Hippocampal formation (tissue), 2 donors: ENCODE measurements around the gene PPP6R3.

Source experiments
- DNase-seq, 2 donors: peaks; one replicate each; lab custom pipeline; 2025; lab: John Stamatoyannopoulos, UW

The PPP6R3 gene, protein sequence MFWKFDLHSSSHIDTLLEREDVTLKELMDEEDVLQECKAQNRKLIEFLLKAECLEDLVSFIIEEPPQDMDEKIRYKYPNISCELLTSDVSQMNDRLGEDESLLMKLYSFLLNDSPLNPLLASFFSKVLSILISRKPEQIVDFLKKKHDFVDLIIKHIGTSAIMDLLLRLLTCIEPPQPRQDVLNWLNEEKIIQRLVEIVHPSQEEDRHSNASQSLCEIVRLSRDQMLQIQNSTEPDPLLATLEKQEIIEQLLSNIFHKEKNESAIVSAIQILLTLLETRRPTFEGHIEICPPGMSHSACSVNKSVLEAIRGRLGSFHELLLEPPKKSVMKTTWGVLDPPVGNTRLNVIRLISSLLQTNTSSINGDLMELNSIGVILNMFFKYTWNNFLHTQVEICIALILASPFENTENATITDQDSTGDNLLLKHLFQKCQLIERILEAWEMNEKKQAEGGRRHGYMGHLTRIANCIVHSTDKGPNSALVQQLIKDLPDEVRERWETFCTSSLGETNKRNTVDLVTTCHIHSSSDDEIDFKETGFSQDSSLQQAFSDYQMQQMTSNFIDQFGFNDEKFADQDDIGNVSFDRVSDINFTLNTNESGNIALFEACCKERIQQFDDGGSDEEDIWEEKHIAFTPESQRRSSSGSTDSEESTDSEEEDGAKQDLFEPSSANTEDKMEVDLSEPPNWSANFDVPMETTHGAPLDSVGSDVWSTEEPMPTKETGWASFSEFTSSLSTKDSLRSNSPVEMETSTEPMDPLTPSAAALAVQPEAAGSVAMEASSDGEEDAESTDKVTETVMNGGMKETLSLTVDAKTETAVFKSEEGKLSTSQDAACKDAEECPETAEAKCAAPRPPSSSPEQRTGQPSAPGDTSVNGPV

DNA sequence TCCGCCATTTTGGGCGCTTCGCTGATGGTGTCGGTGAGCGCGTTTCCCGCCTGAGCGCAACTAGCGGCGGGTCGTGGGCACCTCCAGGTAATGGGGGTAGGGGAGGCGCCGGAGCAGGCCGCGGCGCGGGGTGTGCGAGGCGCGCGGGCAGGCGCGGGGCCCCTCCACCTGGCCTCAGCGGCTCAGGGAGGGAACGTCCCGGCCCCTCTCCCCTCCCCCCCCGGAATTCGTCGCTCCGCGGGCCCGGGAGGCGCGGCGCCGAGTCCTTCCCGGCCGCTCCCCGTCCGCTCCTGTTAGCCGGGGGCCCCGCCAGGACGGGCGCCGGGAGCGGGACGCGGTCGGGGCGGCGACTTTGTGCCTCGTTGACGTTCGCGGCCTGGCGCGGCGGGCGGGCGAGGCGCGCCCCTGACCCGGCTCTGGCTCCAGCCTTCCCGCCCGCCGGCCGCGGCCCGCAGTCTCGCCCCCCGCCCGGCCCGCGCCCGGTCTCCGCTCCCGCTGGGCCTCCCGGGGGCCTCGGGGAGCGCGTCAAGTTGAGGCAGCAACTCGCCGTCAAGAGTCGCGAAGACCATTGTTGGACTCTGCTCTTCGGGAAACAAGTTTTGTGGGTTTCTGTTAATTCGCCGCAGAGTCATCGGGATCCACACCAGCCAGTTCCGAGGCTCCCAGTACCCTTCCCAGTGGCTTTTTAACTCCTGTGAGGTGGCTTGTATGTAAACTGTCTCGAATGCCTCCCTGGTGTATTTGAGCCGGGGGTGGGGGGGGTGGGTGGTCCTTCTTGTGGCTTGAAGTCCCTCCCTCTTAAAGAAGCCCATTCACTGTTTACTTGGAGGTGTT, at the start of gene PPP6R3:
Gene PPP6R3, plus strand, starts transcription at position 12 of the 834 bp plus-strand sequence. CDS start 76,913 bp downstream, outside the sequence.
- no peak for DNase-seq

DNA sequence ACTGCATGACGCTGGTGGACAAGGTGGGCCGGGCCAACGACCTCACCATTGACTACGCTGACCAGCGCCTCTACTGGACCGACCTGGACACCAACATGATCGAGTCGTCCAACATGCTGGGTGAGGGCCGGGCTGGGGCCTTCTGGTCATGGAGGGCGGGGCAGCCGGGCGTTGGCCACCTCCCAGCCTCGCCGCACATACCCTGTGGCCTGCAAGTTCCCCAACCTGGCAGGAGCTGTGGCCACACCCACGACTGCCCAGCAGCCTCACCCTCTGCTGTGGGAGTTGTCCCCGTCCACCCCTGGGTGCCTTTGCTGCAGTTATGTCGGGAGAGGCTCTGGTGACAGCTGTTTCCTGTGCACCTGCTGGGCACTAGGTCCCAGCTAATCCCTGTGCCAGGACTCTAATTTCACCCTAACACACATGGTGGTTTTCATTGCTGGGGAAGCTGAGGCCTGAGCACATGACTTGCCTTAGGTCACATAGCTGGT, 49.0 kb upstream of the PPP6R3 start:
- DNase-seq: no peak

DNA sequence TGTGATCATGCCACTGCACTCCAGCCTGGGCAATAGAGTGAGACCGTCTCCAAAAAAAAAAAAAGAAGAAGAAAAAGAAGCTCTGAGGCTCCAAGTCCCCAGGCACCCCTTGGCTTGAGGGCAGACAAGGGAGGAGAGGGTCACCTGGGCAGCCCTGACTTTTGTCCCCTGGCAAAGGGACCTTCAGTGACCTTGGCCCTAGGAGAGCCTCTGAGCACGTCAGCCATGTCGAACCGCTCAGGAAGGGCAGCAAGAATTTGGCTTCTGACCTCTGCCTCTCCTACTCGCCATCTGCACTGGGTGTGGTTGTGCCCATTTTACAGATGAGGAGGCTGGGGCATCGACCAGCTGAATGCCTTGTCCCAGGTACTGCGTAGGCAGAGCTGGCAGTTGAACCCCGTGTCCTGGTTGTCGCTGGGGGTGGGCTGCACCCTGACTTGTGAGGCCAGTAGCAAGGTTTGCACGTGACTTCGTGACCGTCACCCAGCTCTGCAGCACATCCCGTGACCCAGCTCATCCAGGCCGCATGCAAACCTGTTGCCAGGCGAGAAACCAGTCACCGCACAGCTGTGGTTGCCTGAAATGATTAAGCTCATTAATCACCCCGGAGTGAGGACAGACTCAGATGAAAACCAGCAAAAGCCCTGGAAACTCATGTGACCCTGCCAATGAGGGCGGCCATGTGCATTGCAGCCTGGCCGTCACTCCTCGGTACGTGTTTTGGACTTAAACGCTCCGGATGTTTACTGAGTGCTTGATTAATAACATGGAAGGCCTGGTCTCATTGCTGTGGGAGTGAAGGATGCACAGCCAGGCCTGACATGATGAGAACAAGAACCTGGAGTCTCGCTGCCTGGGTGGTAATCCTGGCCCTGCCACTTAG, 47.7 kb upstream of the PPP6R3 start:
- no peak for DNase-seq

- no peak for DNase-seq
Measured at GRCh38 chr11:68413591-68413999, 47.0 kb upstream of the PPP6R3 start.

DNA sequence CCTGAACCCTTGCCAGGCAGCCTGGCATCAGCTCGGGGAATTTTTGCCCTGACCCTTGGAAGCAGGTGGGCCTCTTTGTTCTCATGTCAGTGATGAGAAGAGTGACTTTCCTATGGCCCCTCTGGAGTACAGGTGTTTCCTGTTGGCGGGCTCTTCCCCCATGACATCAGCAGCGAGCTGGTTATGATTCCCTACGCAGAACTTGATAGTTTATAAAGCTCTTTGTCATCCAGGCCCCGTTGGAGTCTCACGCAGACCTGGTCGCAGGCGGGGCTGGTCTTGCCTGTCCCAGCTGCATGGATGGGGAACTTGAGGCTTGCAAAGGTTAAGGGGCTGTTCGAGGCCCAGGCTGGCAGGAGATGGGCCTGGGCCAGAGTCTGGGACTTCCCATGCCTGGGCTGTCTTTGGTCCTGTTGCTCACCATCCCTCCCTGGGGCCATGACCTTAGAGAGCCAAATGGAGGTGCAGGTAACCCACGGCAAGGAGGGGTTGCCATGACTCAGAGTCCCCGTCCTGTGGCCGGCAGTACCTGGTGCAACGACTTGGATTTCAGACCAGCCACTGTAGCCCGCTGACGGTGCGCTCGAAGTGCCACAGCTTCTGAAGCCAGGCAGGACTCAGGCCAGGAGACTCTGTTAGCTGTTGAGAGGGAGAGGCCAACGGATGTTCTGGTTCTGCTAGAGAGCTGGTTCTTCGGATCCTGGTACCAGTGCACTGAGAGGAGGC, 45.9 kb upstream of the PPP6R3 start:
- no peak for DNase-seq

GRCh38 chr11:68416070-68416578, 44.4 kb upstream of the PPP6R3 start:
- no peak for DNase-seq

DNA sequence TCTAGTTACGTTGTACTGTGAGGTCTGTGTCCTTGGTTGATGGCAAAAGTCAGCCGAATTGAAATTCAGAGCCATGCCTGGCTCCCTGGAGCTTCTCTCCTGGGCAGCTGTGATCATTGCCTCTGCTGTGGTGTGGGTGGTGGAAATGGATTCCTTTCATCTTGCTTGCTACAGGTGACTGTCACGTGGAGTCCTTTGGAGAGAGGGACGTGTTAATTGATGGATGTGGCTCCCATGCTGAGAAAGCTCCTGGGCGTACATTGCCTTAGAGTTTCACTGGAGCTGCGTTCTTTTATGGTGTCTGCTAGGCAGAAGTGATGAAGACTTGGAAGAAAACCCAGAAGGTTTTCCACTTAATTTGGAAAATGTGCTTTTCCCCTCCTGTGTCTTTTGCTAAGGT, 41.9 kb upstream of the PPP6R3 start:
- DNase-seq: no peak

DNA sequence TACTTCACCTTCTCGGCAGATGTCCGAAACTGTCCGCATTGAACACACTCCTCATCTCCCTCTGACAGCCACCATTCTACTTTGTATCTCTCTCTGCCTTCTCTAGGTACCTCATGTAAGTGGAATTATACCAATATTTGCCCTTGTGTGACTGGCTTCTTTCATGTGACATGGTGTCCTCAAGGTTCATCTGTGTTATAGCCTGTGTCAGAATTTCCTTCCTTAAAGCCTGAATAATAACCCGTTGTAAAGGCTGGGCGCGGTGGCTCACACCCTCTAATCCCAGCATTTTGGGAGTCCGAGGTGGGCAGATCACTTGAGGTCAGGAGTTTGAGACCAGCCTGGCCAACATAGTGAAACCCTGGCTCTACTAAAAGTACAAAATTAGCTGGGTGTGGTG, 40.4 kb upstream of the PPP6R3 start:
- DNase-seq: no peak

- no peak for DNase-seq
Measured at GRCh38 chr11:68423481-68423880, 37.1 kb upstream of the PPP6R3 start.

DNA sequence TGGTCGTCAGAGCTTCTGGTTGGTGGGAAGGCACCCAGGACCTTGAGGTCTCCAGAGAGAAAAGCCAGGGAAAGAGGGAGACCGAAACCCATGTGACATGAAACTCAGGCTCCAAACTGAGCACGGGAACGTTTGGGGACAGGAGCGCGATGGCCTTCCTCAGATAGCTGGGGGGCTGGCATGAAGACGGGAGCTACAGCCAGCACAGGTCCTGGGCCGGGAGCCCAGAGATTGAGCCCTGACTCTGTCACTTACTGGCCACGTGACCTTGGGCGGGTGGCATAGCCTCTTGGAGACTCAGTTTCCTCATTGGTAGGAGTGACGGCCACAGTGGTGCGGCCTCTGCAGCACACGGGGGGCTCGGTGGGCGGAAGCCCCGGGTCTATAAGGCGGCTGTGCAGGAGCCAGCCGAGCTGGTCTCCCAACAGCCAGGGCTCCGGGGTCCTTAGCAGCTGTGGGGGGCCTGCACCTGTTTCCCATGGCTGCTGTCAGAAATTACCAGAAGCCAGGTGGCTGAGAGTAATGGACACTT, 36.4 kb upstream of the PPP6R3 start:
- DNase-seq: no peak

DNA sequence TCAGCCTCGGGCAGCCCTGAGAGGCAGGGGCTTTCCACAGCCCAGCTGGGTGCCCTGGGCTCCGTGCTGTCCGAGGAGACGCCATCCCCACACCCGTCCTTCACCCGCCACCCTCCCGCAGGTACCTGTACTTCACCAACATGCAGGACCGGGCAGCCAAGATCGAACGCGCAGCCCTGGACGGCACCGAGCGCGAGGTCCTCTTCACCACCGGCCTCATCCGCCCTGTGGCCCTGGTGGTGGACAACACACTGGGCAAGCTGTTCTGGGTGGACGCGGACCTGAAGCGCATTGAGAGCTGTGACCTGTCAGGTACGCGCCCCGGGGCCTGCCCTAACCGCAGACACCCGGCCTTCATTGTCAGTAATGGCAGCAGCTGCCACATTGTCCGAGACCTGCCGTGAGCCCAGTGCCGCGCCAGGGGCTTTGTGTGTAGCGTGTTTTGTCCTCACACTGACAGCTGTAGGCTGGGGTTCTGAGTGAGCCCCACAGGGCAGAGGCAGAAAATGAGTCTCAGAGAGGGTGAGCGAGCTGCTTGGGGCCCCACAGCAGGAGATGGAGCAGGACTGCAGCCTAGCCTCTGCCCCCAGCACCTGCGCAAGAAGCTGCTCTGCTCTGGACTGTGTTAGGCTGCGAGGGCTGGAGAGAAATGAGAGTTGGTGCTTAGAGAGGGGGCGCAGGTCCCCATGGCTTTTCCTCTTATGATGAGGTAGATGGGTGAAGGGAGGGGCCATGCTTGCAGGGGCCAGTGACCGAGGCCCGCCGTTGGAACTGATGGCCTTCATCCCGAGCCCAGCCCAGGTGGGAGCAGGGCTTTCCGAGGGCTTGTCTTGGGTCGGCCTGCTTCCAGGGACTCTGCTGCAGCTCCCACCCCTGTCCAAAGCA, 35.3 kb upstream of the PPP6R3 start:
- DNase-seq: no peak

- no peak for DNase-seq
Measured at GRCh38 chr11:68425866-68426380, 34.6 kb upstream of the PPP6R3 start.

GRCh38 chr11:68429661-68430060, 30.9 kb upstream of the PPP6R3 start:
- no peak for DNase-seq

DNA sequence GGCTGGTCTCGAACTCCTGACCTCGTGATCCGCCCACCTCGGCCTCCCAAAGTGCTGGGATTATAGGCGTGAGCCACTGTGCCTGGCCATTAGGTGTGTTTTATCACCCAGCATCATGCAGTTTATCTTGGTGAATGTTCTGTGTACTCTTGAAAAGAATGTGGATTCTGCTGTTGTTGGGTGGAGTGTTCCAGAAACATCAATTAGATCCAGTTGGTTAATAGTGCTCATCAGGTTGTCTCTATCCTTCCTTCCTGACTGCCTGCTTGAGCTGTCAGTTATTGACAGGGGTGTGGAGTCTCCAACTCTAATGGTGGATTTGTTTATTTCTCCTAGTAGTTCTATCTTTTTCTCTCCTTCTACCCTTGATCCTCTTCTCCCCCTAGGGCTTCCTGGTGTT, 30.2 kb upstream of the PPP6R3 start:
- no peak for DNase-seq

- no peak for DNase-seq
Measured at GRCh38 chr11:68430801-68431200, 29.8 kb upstream of the PPP6R3 start.

- DNase-seq: no peak
Measured at GRCh38 chr11:68431984-68432645, 28.4 kb upstream of the PPP6R3 start.

DNA sequence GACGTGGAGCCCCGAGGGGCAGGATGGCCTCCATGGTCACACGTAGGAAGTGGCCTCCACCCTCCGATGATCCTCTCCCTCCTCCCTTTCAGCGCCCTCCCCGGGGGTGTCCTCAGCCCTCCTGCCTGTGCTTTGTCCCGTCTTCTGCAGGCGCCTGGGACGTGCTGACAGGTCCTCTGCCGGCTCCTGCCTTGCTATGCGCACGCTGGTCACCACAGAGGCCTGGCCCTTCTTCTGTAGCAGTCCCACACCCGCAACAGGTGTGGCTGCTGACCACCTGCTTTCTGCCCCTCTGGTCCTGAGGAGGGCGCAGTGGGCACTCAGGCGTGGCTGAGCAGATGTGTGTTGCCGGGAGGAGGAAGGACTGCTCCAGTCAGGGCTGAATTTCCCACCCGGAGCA, 27.7 kb upstream of the PPP6R3 start:
- DNase-seq: no peak

GRCh38 chr11:68433541-68433940, 27.0 kb upstream of the PPP6R3 start:
- no peak for DNase-seq
